NCI-H2081 treated with DMSO at 0.1 percent for 48 hours (cell line): ENCODE measurements around the gene SORBS2.

Experiments used
- DNase-seq: peaks from one replicate; lab custom pipeline; 2025; lab: John Stamatoyannopoulos, UW

SORBS2 gene

GRCh38 chr4:185773419-185773818 lies 38.6 kb downstream of the SORBS2 start:
- DNase-seq: no peak

- DNase-seq: no peak
Observed at GRCh38 chr4:185772391-185773093, 39.5 kb downstream of the SORBS2 start.

DNA sequence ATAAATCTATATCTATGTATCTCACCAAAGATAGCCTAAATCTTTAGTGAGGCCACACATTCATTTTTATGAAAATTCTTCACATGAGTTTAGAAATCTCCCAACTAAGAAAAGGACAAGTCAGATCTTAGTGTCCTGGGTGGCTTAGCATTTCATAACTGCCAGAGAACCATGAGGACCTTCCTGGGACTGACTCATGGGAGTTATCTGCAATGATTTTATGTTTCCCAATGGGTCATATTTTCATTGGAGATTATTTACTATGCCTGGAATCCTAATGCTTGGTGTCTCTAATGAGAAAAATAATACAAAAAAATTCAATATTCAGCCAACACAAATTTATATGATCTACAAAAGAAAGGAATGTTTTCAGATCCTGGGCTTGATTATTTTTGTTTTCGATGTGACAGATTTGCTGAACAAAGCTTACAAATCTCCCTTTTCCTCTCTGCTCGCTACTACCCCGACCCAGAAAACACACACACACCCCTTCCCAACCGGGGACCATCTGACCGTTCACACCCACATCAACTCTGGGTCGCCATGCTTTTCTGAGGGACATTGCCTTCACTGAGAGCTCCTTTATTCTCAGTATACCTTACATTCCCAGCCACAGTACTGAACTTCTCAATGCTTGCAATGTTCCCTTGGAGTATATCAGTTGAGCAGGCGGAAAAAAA lies 40.1 kb downstream of the SORBS2 start:
- no peak for DNase-seq

DNA sequence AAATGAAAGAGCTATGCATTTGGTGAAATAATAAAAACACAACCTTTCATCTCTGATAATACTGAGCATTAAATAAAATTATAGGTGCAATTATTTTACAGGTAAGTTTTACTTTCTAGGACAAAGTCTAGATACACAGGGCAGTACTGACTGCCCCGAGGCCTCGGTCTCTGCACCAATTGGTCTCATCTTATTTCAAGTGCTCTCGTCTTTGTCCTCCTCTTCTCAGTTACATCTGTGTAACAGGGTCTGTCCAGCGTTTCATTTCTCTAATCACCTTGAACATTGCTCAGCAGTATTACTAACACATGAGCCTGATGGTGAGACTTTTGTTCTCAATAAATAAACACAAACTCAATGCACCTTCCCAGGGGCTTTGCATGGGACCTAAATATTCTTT lies 44.5 kb downstream of the SORBS2 start:
- no peak for DNase-seq

DNA sequence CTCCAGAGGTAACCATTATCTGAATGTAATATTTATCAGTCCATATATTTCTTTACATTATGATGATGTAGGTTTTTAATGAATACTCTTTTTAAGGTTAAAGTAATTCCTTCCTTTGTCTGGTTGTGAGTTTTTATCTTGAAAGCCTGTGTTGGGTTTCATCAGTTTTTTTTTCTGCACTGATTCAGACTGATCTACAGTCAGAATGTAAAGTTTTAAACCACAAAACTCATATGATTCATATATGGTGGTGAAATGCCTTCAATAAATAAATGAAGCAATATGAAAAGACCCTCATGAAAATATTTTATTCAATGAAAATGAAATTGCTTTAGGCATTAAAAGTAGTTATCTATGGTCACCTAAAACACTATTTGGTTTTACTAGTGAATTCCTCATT lies 47.1 kb downstream of the SORBS2 start:
- no peak for DNase-seq

- DNase-seq: no peak
Observed at GRCh38 chr4:185761352-185762235, 50.4 kb downstream of the SORBS2 start.

DNA sequence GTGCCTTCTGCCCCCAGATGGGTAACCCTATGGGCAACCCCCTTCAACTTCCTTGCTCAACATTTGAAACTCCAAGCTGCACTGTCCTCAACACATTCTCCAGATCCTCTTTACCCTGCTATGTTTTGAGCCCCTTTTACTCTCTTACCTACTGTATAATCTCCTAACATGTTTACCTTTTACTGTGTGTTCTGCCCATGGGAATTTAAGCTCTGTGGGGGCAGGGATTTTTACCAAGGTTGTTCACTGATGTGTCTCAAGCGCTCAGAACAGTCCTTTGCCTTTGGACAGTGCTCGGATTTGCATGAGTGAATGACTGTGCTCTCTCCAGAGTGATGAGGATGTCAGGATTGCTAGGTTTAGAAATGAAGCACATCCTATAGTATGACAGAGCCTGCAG lies 53.2 kb downstream of the SORBS2 start:
- no peak for DNase-seq

GRCh38 chr4:185755451-185755850 lies 56.5 kb downstream of the SORBS2 start:
- no peak for DNase-seq

DNA sequence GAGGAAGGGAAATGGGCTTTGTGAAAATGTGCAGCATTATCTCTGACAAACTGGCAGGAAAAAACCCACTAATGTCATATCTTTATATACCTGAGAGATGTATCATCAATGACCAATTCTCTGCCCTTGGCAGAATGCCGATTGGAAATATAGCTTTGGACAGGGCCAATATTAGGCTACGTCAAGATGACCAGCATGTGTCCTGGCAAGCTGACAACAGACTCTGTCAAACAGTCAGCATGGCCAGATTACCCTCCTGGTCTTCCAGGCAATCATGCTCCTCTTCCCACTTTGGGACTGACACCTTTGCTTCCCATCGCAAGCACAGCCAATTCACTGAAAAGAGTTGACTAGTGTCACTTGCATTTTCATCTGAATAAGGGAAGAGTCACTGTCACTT lies 57.0 kb downstream of the SORBS2 start:
- DNase-seq: no peak

DNA sequence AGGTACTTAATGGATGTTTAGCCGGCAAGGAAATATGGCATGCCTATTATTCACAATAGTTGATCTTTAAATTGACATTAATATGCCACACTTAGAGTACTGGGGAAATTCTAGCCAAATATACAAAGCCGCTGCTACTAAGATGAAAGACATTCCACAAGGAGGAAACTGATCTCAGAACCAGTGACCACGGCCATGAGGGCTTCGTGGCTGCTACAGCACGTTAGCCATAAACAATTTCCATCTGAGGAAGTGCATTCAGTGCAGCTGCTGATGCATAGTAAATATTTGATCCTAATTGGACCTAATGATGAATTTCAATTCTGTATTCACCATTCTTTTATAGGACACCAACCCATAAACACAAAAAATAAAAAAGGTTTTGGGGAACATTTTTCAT lies 59.1 kb downstream of the SORBS2 start:
- DNase-seq: no peak

DNA sequence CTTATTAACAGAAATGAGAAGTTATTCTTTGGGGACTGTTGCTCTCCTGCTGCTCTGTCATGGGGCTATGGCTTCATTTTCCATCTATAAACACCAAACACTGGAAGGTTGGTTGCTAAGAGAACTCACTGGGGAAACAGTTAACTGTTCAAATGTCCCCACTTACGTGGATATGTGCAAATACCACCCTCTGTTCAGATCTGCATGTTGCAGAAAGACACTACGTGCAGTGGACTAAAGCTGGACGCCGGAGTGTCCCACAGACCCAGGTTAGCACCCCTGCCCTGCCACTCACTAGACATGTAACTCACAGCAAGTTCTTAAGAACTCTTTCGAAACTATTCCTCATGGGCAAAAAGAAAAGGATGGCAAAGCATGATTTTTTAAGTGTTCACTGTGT lies 62.1 kb downstream of the SORBS2 start:
- DNase-seq: no peak

DNA sequence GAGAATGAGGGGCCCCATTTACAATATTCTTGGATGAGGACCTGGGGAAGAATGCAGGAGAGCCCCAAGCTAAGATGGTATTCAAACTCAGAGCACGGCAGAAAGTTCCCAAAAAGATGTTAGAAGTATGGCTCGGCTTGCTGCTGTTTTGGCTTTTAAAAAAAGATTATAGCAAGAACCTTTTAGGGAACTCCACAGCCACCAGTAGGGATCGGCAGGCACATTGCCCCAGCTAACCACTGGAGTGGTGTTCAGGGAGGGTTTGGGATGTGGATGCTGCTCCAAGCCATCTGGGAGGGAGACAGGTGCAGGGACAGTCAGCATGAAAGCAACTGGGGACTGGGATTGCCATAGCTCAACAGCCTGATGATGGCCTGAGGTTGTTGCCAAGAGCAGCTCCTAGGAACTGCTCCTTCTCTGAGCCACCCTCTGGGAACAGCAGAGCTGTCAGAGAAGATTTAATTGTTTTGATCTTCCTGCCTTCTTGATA lies 63.0 kb downstream of the SORBS2 start:
- DNase-seq: no peak

- DNase-seq: no peak
Observed at GRCh38 chr4:185745891-185746290, 66.1 kb downstream of the SORBS2 start.

- DNase-seq: no peak
Observed at GRCh38 chr4:185744946-185745345, 67.0 kb downstream of the SORBS2 start.

GRCh38 chr4:185744488-185744862 lies 67.5 kb downstream of the SORBS2 start:
- no peak for DNase-seq

- DNase-seq: no peak
Observed at GRCh38 chr4:185743722-185744487, 68.1 kb downstream of the SORBS2 start.

DNA sequence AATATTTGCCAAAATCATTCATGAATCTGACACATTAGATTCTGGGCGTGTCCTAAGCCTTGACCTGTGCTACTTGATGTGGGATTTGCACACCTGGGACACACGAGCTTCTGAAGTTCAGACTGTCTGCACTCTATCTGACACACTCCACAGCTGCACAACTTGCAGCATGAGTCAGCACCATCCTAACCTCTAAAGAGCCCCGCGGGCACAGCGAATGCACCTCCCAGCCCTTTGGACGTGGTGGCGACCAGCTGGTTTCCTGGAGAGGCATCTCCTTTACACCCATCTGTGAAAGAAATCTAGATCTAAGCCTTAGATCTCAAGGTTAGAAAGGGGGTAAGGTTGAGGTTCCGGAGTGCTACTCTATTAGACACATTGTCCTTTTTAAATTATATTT lies 69.2 kb downstream of the SORBS2 start:
- DNase-seq: no peak

GRCh38 chr4:185741795-185742194 lies 70.2 kb downstream of the SORBS2 start:
- no peak for DNase-seq

DNA sequence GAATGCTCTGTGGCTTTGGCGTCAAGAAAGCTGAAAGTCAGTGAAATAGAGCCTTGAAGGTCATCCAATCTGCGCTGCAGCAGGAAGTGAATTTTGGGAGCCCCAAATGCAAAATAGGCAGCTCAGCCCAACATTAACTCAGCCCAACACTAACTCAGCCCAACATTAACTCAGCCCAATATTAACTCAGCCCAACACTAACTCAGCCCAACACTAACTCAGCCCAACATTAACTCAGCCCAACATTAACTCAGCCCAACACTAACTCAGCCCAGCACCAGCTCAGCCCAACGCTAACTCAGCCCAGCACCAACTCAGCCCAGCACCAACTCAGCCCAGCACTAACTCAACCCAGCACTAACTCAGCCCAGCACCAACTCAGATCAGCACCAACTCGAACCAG lies 71.5 kb downstream of the SORBS2 start:
- no peak for DNase-seq

GRCh38 chr4:185738820-185739219 lies 73.2 kb downstream of the SORBS2 start:
- DNase-seq: no peak

DNA sequence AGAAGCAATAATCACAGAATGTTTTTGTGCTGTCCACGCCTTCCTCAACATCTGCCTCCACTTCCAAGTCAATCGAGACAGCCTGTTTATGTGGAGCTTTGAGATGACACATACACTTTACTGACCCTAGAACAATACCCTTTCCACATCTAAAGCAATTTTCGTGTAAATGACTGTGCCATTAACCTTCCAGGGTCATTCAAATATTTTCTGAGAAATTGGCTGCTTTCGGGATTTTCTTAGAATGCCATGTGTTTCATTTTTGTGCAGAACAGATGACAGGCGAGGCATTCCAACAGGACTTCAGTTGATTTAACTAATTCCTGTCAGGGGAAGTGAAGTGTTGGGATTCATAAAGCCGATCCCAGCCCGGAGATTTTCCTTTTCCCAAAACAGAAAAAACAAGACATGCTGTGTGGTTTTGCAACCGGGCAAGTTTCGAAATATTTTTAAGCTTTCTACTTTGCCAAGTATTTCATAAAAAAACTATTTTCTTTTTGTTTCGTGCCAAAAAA lies 73.9 kb downstream of the SORBS2 start:
- no peak for DNase-seq
